ENCODE measurements around the gene BCKDHA.
A peak's percentile ranks its signal among the peaks of the same experiment; 100 is the strongest.
"Not testable (repeated sequence)": the region's sequence is repeated elsewhere in the genome, so short reads cannot be mapped to it uniquely, and the experiment has no call there.

Gene BCKDHA

DNA sequence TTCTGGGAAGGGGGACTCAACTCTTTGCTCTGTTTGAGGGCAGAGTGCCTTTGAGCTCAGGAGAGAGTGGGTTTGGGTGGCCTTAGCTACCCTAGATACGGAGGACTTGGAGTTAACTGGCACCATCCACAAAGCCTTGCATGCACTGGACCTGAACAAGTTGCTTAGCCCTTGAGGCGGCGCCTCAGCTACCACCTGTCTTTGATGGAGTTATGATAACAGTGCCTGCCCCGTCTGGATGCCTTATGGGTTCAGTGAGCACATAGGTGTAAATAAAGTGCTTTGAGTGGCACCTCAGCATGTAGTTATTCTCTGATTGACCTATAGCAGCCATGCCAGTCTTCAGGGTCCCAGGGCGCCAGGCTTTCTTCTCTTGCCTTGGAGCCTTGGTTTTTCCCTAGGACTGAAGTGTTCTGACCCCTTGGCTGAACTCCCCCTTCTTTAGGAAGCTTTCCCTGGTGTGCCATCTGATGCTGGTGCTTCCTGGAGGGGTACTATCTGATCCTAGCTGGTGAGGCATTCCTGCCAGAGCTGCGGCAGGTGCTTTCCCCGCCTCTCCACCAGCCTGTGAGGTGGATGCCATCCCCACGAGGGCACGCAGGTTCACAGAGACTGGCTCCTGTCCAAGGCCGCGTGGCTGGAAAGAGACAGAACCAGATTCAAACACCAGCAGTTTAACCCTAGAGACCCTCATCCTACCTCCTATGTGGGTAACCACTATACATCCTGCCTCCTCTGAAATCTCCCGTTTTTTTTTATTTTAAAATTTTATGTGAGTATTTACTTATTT is 5.8 kb downstream of the BCKDHA start:
- CTCF ChIA-PET, result interaction anchor here (0.8 kb wide), 1 partner anchor 36 kb away, joined by 3 read pairs; no protein-coding TSS in a partner anchor
- no peak for DNase-seq
- no peak overlapping the region for H3K4me3 Mint-ChIP-seq
- H3K27ac Mint-ChIP-seq, result no peak overlapping the region
- peaks cover 2% of the 10 kb centered on the region for H3K36me3 Mint-ChIP-seq
- no peaks in the 10 kb centered on the region for H3K9me3 Mint-ChIP-seq
- peaks cover 18% of the 10 kb centered on the region for H3K4me1 Mint-ChIP-seq
- peaks cover 4% of the 10 kb centered on the region for H3K27me3 Mint-ChIP-seq

DNA sequence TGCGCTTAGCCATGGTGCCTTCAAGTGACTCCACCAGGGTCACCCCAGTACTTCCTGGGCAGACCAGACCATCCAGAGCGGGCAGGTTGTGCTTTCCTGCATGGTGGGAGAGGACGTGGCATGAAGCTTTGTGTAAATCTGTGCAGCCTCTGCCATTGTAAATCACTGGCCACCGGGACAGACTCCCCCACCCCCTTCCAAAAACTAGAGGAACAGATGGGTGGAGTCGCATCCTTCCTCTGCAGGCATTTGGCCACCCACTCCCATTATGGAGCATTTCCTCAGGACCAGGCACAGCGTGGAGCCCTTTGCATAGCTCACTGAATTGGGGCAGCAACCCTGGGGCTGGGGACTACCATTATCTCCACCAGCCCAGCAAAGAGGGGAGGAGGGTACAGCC is 8.2 kb downstream of the BCKDHA start:
- DNase-seq, result no peak
- no peaks in the 10 kb centered on the region for H3K27me3 Mint-ChIP-seq
- no peak overlapping the region for H3K27ac Mint-ChIP-seq
- peaks cover 16% of the 10 kb centered on the region for H3K4me1 Mint-ChIP-seq
- H3K36me3 Mint-ChIP-seq, result peaks cover 2% of the 10 kb centered on the region
- no peak overlapping the region for H3K4me3 Mint-ChIP-seq
- CTCF ChIA-PET, result interaction anchor here (1.0 kb wide), 1 partner anchor 164 kb away, joined by 3 read pairs; no protein-coding TSS in a partner anchor
- H3K9me3 Mint-ChIP-seq, result no peaks in the 10 kb centered on the region

- CTCF ChIA-PET, result no interaction called here
- peaks cover 3% of the 10 kb centered on the region for H3K36me3 Mint-ChIP-seq
Measured at GRCh38 chr19:41407271-41407670, 9.7 kb downstream of the BCKDHA start.

GRCh38 chr19:41408256-41408655 is 10.6 kb downstream of the BCKDHA start:
- CTCF ChIA-PET, result no interaction called here

More at GRCh38 chr19:41407271-41407670, 9.7 kb downstream of the BCKDHA start:
- Mint-ChIP-seq H3K9me3 (no peaks in the 10 kb centered on the region), H3K27ac (no peak overlapping the region), H3K4me3 (no peak overlapping the region), H3K27me3 (no peaks in the 10 kb centered on the region), H3K4me1 (peaks cover 16% of the 10 kb centered on the region)
- DNase-seq, result no peak

GRCh38 chr19:41408846-41409245 is 11.2 kb downstream of the BCKDHA start:
- H3K4me1 Mint-ChIP-seq, result peaks cover 16% of the 10 kb centered on the region
- H3K27ac Mint-ChIP-seq, H3K9me3 Mint-ChIP-seq, H3K36me3 Mint-ChIP-seq, H3K4me3 Mint-ChIP-seq, CTCF ChIA-PET, DNase-seq, H3K27me3 Mint-ChIP-seq: not testable (repeated sequence)

More at GRCh38 chr19:41408256-41408655, 10.6 kb downstream of the BCKDHA start:
- peaks cover 6% of the 10 kb centered on the region for H3K36me3 Mint-ChIP-seq
- no peak overlapping the region for H3K27ac Mint-ChIP-seq
- no peaks in the 10 kb centered on the region for H3K27me3 Mint-ChIP-seq
- no peak for DNase-seq
- H3K4me3 Mint-ChIP-seq, result no peak overlapping the region
- H3K9me3 Mint-ChIP-seq, result no peaks in the 10 kb centered on the region
- H3K4me1 Mint-ChIP-seq, result peaks cover 16% of the 10 kb centered on the region

DNA sequence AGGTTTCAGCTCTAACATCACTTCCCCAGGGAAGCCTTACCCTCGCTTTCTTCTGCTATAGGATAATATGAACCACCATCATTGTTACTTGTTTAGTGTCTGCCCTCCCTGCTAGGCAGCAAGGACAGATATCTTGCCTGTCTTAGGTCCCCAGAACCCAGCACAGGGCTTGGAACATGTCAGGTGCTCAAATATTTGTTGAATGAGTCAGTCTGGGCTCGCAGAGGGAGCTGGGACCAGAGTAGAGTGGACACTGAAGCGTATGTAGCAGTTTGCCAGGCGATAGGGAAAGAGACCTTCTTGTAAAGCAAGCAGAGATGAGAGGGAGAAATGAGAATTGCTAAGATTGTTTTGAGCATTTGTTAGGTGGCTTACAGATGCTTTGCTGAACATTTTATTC is 11.7 kb downstream of the BCKDHA start:
- peaks cover 12% of the 10 kb centered on the region for H3K36me3 Mint-ChIP-seq
- no peak overlapping the region for H3K27ac Mint-ChIP-seq

DNA sequence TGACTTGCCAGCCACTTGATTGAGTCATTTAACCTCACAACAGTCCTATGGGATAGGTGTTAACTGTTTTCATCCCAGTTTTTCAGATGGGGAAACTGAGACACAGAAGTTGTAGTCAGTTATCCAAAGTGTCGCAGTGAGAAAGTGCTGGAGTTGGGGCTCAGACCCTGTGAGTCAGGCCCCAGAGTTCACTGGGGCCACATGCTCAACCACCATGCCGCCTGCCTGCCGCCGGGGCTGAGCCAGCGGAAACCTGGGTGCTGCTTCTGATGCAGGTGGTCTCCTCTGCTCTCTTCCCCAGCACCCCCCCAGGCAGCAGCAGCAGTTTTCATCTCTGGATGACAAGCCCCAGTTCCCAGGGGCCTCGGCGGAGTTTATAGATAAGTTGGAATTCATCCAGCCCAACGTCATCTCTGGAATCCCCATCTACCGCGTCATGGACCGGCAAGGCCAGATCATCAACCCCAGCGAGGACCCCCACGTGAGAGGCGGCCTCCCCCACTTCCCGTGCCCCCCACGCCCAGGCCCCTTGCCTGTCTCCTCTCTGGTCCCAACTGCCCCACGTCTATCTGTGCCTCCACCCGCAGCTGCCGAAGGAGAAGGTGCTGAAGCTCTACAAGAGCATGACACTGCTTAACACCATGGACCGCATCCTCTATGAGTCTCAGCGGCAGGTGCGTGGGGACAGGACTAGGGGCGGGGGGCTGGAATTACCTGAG is 12.9 kb downstream of the BCKDHA start:
- H3K4me1 Mint-ChIP-seq, result peaks cover 12% of the 10 kb centered on the region
- H3K9me3 Mint-ChIP-seq, result no peaks in the 10 kb centered on the region
- no peaks in the 10 kb centered on the region for H3K27me3 Mint-ChIP-seq
- no peak for DNase-seq
- peak overlapping the region; percentile 16 for H3K27ac Mint-ChIP-seq
- CTCF ChIA-PET, result no interaction called here
- no peak overlapping the region for H3K4me3 Mint-ChIP-seq
- peaks cover 15% of the 10 kb centered on the region for H3K36me3 Mint-ChIP-seq

More for the DNA sequence above, 11.7 kb downstream of the BCKDHA start:
- Mint-ChIP-seq H3K4me1 (peaks cover 16% of the 10 kb centered on the region), H3K4me3 (no peak overlapping the region), H3K9me3 (no peaks in the 10 kb centered on the region), H3K27me3 (no peaks in the 10 kb centered on the region)
- no peak for DNase-seq
- CTCF ChIA-PET, result no interaction called here

DNA sequence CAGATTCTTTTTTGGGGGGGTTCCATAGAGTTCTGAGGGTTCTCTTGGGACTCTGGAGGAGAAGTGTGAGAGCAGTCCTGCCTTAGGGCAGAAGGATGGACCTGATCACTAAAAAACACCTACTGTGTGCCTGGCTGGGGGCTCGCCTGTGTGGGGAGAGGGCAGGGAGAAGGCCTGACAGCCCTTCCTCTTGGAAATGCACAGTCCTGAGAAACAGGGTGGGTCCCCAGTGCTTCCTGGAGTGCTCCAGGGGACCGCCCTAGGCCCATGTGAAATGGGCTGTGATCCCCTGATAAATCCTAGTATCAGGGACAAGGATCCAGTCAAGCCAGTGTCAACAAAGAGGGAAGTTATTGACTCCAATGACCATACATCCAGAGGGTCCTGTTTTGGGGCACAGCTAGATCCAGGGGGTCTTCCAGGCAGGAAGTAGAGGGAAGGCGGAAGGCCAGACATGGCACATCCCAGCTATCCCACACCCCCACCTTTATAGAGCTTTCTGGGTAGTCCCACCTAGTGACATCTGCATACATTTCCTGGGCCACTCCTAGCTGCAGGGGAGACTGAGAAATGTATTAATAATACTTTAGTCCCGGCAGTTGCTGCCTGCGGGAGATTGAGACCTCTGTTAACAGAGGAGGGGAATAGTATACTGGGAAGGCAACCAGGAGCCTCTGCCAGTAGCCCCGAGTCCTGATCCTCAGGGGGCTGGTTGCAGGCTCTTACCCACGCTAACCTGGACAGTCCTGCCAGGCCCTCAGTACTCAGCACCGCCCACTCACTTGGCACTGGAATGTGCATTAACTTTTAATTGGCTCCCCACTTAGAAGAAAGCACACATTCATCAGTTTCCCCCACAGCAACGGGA is 13.7 kb downstream of the BCKDHA start:
- no peak overlapping the region for H3K27ac Mint-ChIP-seq
- CTCF ChIA-PET, result no interaction called here
- H3K4me3 Mint-ChIP-seq, result no peak overlapping the region
- peaks cover 17% of the 10 kb centered on the region for H3K36me3 Mint-ChIP-seq
- H3K27me3 Mint-ChIP-seq, result no peaks in the 10 kb centered on the region
- peaks cover 11% of the 10 kb centered on the region for H3K4me1 Mint-ChIP-seq
- no peaks in the 10 kb centered on the region for H3K9me3 Mint-ChIP-seq
- DNase-seq, result no peak

DNA sequence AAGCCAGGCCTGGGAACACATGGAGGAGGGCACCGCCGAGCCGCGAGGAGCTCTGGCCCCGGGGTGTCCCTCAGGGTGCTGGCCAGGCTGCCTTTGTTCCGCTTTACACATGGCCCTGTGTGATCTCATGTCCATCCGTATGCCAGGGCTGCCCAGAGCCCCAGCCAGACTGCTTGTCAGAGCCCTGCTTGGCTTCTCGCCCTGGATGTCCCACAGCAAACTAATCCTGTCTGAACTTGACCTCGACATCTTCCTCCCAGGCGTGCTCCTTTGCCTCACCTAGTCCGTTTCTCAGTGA is 14.3 kb downstream of the BCKDHA start:
- DNase-seq, result no peak
- CTCF ChIA-PET, result no interaction called here
- Mint-ChIP-seq H3K27ac (no peak overlapping the region), H3K9me3 (no peaks in the 10 kb centered on the region), H3K27me3 (no peaks in the 10 kb centered on the region), H3K36me3 (peaks cover 18% of the 10 kb centered on the region), H3K4me3 (no peak overlapping the region), H3K4me1 (peaks cover 11% of the 10 kb centered on the region)

- Mint-ChIP-seq H3K4me3 (no peak overlapping the region), H3K9me3 (no peaks in the 10 kb centered on the region), H3K27ac (no peak overlapping the region), H3K27me3 (no peaks in the 10 kb centered on the region), H3K36me3 (peaks cover 21% of the 10 kb centered on the region), H3K4me1 (peaks cover 11% of the 10 kb centered on the region)
- CTCF ChIA-PET, result no interaction called here
- DNase-seq, result no peak
Measured at GRCh38 chr19:41412953-41413352, 15.3 kb downstream of the BCKDHA start.

DNA sequence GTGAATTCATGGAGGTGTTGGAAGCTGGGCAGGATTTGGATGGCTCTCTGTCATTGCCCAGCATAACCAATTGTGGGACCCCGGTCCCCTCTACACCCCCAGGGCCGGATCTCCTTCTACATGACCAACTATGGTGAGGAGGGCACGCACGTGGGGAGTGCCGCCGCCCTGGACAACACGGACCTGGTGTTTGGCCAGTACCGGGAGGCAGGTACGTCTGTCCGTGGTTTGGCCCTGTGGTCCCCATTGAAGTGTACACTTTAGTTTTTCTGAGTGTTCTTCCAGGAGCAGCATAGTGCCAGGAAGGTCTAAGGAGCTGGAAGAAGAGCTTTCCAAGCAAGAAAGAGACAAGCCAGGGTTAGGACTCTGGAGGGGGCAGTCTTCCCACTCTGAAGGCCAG is 16.3 kb downstream of the BCKDHA start:
- Mint-ChIP-seq H3K27me3 (no peaks in the 10 kb centered on the region), H3K27ac (no peak overlapping the region), H3K9me3 (no peaks in the 10 kb centered on the region), H3K36me3 (peaks cover 25% of the 10 kb centered on the region), H3K4me3 (no peak overlapping the region), H3K4me1 (peaks cover 11% of the 10 kb centered on the region)
- no peak for DNase-seq
- CTCF ChIA-PET, result no interaction called here

GRCh38 chr19:41414461-41414860 is 16.8 kb downstream of the BCKDHA start:
- H3K4me3 Mint-ChIP-seq, result no peak overlapping the region
- H3K27ac Mint-ChIP-seq, result no peak overlapping the region
- CTCF ChIA-PET, result no interaction called here
- no peak for DNase-seq
- peaks cover 27% of the 10 kb centered on the region for H3K36me3 Mint-ChIP-seq
- H3K27me3 Mint-ChIP-seq, result no peaks in the 10 kb centered on the region
- H3K9me3 Mint-ChIP-seq, result no peaks in the 10 kb centered on the region
- peaks cover 7% of the 10 kb centered on the region for H3K4me1 Mint-ChIP-seq

GRCh38 chr19:41415154-41415571 is 17.5 kb downstream of the BCKDHA start:
- CTCF ChIA-PET, result interaction anchor here (0.6 kb wide), 1 partner anchor 9 kb away, joined by 5 read pairs; no protein-coding TSS in a partner anchor
- Mint-ChIP-seq H3K27ac (no peak overlapping the region), H3K4me3 (no peak overlapping the region), H3K36me3 (peaks cover 27% of the 10 kb centered on the region), H3K4me1 (peaks cover 1% of the 10 kb centered on the region), H3K9me3 (no peaks in the 10 kb centered on the region), H3K27me3 (no peaks in the 10 kb centered on the region)
- DNase-seq, result no peak

GRCh38 chr19:41416194-41416674 is 18.6 kb downstream of the BCKDHA start:
- CTCF ChIA-PET, result no interaction called here

More at GRCh38 chr19:41416194-41416674, 18.6 kb downstream of the BCKDHA start:
- Mint-ChIP-seq H3K4me3 (no peak overlapping the region), H3K9me3 (no peaks in the 10 kb centered on the region), H3K36me3 (peaks cover 28% of the 10 kb centered on the region), H3K27ac (no peak overlapping the region), H3K27me3 (no peaks in the 10 kb centered on the region), H3K4me1 (no peaks in the 10 kb centered on the region)
- no peak for DNase-seq
